Breast epithelium (tissue), 4 donors: ENCODE data around the gene RBM38. TPM values are rescaled to one million over a fixed set of nuclear protein-coding genes. Genes with fewer than 3 reads are reported as not detected.

Experiments
- DNase-seq, 2 donors: peaks; one replicate each; pipeline ENCODE4 v3.0.0-alpha.2; 2019; ENCODE audit warnings: low spot score in 2 of 2
- H3K27ac ChIP-seq, 2 donors: fragments of 200-600 bp; sonication (generic) in 1 of 2; one replicate each; pipeline ENCODE4 v1.5.1; 2016 to 2019; ENCODE audit warnings: mild to moderate bottlenecking in 1 of 2
- H3K27me3 ChIP-seq, 2 donors: fragments of 200-600 bp; sonication (generic) in 1 of 2; one replicate each; pipeline versions ENCODE4 v1.5.1 to v1.6.0; 2017 to 2019; ENCODE audit warnings: control low read depth in 1 of 2, mild to moderate bottlenecking in 1 of 2
- H3K36me3 ChIP-seq: fragments of 200-600 bp; one replicate; pipeline ENCODE4 v1.5.1; 2019
- H3K4me1 ChIP-seq, 2 donors: fragments of 200-600 bp; sonication (generic); one replicate each; pipeline ENCODE4 v1.5.1; 2016 to 2019; ENCODE audit warnings: control low read depth in 1 of 2
- H3K4me3 ChIP-seq, 3 donors: fragments of 200-600 bp; sonication (generic); 1 replicate in 2 of 3; 2 replicates in 1 of 3; pipeline ENCODE4 v1.5.1; 2016 to 2019; ENCODE audit warnings: mild to moderate bottlenecking in 3 of 3, moderate library complexity in 2 of 3
- H3K9me3 ChIP-seq, 2 donors: fragments of 200-600 bp; sonication (generic) in 1 of 2; one replicate each; pipeline ENCODE4 v1.5.1; 2016 to 2019; ENCODE audit warnings: control low read depth in 1 of 2
- POLR2A ChIP-seq: fragments of 450-650 bp; IDR thresholded peaks from one replicate; pipeline ENCODE4 v1.6.1; 2016; ENCODE audit warnings: antibody characterized with exemption, mild to moderate bottlenecking, moderate library complexity
- POLR2AphosphoS5 ChIP-seq, 3 donors: sonication (generic); formaldehyde crosslinking; IDR thresholded peaks; one replicate each; pipeline ENCODE4 v1.6.1; 2017; ENCODE audit warnings: antibody characterized with exemption in 3 of 3
- intact Hi-C: fragments of 100-400 bp; cut with DNase I; formaldehyde crosslinking; loops from one replicate; pipeline ENCODE4 v1.15.1; 2023; ENCODE audit warnings: low total_unique reads
- total RNA-seq, 3 donors: library from RNA; depleted of rRNA; stranded (reverse); fragments of >200 nt; gene quantifications; one replicate each; pipeline ENCODE4 v1.1.0, GENCODE V29; 2016
- TF ChIP-seq, protein P1 (sequence below), 3 donors: fragments of 450-650 bp; IDR thresholded peaks; one replicate each; pipeline ENCODE4 v1.5.1; 2016 to 2017; ENCODE audit warnings: antibody characterized with exemption in 3 of 3, mild to moderate bottlenecking in 3 of 3, moderate library complexity in 3 of 3

RBM38 gene
- total RNA-seq, 3 donors from 2014 or later = 5.1 to 13.5 (median 10.5) TPM

DNA sequence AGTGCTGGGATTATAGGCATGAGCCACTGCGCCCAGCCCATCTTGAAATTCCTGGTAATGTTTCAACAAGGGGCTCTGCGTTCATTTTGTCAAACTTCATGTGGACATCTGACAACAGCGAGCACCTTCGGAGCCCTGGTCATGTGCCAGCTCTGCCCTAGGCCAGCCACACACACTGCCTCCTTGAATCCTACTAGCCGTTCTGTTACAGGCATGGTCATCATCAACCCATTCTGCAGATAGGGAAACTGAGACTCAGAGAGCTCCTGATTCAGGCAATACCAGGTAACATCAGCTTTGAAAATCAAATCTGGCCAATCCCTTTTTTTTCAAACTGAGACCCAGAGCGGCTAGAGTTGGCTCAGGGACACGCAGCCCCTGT lies 41.3 kb downstream of the RBM38 start:
- intact Hi-C loops = no loop called here
- no peaks in the 10 kb centered on the region for H3K36me3 ChIP-seq
- H3K4me1 ChIP-seq = no peaks in the 10 kb centered on the region
- no peaks in the 10 kb centered on the region for H3K27me3 ChIP-seq
- H3K4me3 ChIP-seq = no peak overlapping the region
- no peak for DNase-seq
- no peaks in the 10 kb centered on the region for H3K9me3 ChIP-seq
- no peak overlapping the region for H3K27ac ChIP-seq
- TF ChIP-seq POLR2A (no peak), POLR2AphosphoS5 (IDR thresholded peaks at IDR 0.05) (no peak)
- TF ChIP-seq, protein P1, sequence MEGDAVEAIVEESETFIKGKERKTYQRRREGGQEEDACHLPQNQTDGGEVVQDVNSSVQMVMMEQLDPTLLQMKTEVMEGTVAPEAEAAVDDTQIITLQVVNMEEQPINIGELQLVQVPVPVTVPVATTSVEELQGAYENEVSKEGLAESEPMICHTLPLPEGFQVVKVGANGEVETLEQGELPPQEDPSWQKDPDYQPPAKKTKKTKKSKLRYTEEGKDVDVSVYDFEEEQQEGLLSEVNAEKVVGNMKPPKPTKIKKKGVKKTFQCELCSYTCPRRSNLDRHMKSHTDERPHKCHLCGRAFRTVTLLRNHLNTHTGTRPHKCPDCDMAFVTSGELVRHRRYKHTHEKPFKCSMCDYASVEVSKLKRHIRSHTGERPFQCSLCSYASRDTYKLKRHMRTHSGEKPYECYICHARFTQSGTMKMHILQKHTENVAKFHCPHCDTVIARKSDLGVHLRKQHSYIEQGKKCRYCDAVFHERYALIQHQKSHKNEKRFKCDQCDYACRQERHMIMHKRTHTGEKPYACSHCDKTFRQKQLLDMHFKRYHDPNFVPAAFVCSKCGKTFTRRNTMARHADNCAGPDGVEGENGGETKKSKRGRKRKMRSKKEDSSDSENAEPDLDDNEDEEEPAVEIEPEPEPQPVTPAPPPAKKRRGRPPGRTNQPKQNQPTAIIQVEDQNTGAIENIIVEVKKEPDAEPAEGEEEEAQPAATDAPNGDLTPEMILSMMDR (IDR thresholded peaks at IDR 0.05) = no peak

DNA sequence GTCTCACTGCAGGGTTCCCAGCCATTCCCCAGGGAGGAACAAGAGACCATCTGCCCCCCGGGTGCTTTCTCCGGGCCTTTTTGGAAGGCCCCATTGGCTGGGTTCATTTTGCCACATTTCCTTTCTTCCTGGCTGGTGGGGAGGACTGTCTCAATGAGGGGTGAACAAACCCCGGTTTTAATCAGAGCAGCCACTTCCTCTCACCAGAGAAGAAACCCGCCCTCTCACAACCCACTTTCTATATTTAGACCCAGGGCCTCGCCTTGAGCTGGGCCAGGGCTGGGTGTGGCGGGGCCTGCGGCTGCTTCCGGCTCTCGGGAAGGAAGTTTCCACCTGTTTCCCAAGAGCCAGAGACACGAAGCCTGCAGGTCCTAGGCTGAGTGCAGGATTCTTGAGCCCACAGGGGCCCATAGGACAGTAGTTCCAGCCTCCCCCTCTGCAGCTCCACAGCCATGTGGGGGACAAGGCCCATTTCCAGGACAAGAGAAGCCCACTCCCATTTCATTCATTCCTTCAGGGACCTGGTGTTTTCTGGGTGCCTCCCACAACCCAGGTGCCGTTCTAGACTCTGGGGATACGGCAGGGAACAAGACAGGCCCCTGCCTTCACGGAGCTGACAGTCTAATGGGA lies 41.8 kb downstream of the RBM38 start:
- no peaks in the 10 kb centered on the region for H3K4me1 ChIP-seq
- no peaks in the 10 kb centered on the region for H3K36me3 ChIP-seq
- no peak overlapping the region for H3K4me3 ChIP-seq
- no peak for DNase-seq
- TF ChIP-seq, protein P1 (IDR thresholded peaks at IDR 0.05) = no peak
- no peak overlapping the region for H3K27ac ChIP-seq
- no peaks in the 10 kb centered on the region for H3K9me3 ChIP-seq
- no peaks in the 10 kb centered on the region for H3K27me3 ChIP-seq
- intact Hi-C loops = no loop called here

DNA sequence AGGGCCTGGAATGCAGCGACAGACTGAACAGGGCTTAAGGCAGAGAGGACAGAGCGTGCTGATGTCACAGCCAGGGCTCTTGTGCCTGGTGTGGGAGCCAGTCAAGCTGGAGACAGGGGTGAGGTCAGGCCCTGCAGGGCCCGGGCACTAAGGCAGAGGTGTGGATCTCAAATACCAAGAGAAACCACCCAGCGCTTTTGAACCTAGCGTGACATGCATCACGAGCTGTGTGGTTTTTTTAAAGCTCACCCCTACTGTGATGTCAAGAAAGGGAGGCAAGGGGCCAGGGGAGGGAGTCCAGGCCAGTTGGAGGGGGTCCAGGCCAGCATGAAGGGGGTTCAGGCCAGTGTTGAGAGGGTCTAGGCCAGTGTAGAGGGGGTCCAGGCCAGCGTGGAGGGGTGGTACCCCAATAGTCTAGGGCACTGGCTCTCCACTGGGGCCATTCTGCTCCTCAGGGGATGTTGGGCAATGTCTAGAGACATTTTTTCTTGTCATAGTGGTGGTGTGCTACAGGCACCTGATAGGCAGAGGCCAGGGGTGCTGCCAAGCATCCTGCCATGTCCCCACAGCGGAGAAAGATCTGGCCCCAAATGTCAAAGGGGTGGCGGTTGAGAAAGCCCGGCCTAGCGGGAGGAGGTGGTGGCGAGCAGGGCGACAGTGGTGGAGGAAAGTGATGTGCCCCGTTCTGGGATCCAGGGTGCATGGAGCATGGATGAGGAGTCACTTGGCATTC lies 42.6 kb downstream of the RBM38 start:
- intact Hi-C loops = no loop called here
- TF ChIP-seq POLR2AphosphoS5 (IDR thresholded peaks at IDR 0.05) = no peak
- Histone ChIP-seq H3K27me3 (no peaks in the 10 kb centered on the region), H3K4me1 (no peaks in the 10 kb centered on the region), H3K4me3 (no peak overlapping the region), H3K36me3 (no peaks in the 10 kb centered on the region), H3K27ac (no peak overlapping the region), H3K9me3 (no peaks in the 10 kb centered on the region)
- DNase-seq = no peak

DNA sequence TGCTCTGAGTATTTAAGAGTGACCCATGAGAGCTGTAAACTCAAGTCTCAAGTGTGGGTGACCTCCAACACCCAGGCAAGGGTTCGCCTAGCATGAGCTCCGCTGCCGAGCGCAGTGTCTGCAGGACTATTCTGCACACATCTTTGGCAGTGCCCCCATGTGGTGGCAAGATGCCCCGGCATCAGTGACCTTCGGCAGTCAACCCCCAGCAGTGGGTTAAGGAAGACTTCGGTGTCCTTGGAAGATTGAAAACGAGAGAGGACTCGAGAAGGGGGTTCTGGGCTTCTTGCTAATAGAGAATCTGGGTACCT lies 43.1 kb downstream of the RBM38 start:
- DNase-seq = no peak
- H3K4me1 ChIP-seq = no peaks in the 10 kb centered on the region
- no peaks in the 10 kb centered on the region for H3K36me3 ChIP-seq
- intact Hi-C loops = no loop called here
- TF ChIP-seq POLR2AphosphoS5 (IDR thresholded peaks at IDR 0.05) (no peak), POLR2A (no peak)
- TF ChIP-seq, protein P1 (IDR thresholded peaks at IDR 0.05) = no peak
- no peaks in the 10 kb centered on the region for H3K9me3 ChIP-seq
- no peak overlapping the region for H3K4me3 ChIP-seq
- H3K27me3 ChIP-seq = no peaks in the 10 kb centered on the region
- H3K27ac ChIP-seq = no peak overlapping the region

DNA sequence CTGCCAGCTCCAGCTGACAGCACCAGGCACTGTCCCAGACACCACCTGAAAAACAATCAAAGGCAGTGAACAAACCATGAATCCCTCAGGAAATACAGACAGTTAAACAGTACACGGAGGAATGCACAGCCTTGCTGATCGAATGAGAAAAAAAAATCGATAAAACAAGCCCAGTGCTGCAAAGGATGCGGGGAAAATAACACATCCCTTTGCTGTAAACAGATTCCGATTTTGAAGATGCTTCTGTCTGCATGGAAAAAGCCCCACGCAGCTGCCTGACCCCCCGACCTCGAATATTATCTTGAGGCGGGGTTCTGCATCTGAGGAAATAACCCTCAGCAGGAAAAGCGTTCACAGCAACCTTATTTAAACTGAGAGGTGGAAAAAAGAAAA lies 43.9 kb downstream of the RBM38 start:
- no peak for DNase-seq
- H3K27ac ChIP-seq = peak overlapping the region; percentile 68 to 91
- intact Hi-C loops = loop anchor here (5.0 kb wide), 1 partner anchor 1013 kb away; no protein-coding TSS in a partner anchor
- H3K9me3 ChIP-seq = no peaks in the 10 kb centered on the region
- TF ChIP-seq POLR2A (no peak), POLR2AphosphoS5 (IDR thresholded peaks at IDR 0.05) (no peak)
- TF ChIP-seq, protein P1 (IDR thresholded peaks at IDR 0.05) = no peak
- H3K4me3 ChIP-seq = no peak overlapping the region
- H3K36me3 ChIP-seq = no peaks in the 10 kb centered on the region
- no peaks in the 10 kb centered on the region for H3K4me1 ChIP-seq
- H3K27me3 ChIP-seq = no peaks in the 10 kb centered on the region
